Astrocyte (in vitro differentiated cells and primary cell): Measurements from ENCODE around the gene ZNF335.

ENCODE experiments used
- CTCF ChIP-seq: IDR thresholded peaks from 2 replicates; pipeline ENCODE4 v1.5.1; 2011; ENCODE audit warnings: low read depth, mild to moderate bottlenecking, inconsistent platforms, low read length, moderate library complexity; ENCODE audit not compliant: insufficient read depth
- EZH2 ChIP-seq: IDR thresholded peaks from 2 replicates; pipeline ENCODE4 v1.6.1; 2012; ENCODE audit warnings: mild to moderate bottlenecking, low read length, inconsistent platforms; ENCODE audit not compliant: insufficient read depth

- TF ChIP-seq CTCF, result no peak
- no peak for TF ChIP-seq EZH2
These were observed 53.0 kb downstream of the ZNF335 start for GRCh38 chr20:45918779-45919537.
